MM.1S (cell line): ENCODE measurements around the gene TRAK2.
"Not testable (repeated sequence)": the region's sequence is repeated elsewhere in the genome, so short reads cannot be mapped to it uniquely, and the experiment has no call there.

Experiments
- DNase-seq: peaks from one replicate; pipeline ENCODE4 v3.0.0-alpha.2; 2015
- H2AFZ ChIP-seq: fragments of 300-600 bp; sonication (generic); 2 replicates; pipeline ENCODE4 v1.6.0; 2016; ENCODE audit warnings: antibody characterized with exemption, low read length
- H3F3A ChIP-seq: fragments of 300-600 bp; sonication (generic); 2 replicates; pipeline ENCODE4 v1.6.1; 2016; ENCODE audit warnings: mild to moderate bottlenecking, antibody characterized with exemption, low read length, moderate library complexity, mixed read lengths; ENCODE audit not compliant: insufficient read depth
- H3K27ac ChIP-seq: fragments of 300-600 bp; sonication (generic); 2 replicates; pipeline ENCODE4 v1.5.1; 2016; ENCODE audit warnings: mild to moderate bottlenecking, low read length
- H3K27me3 ChIP-seq: fragments of 300-600 bp; sonication (generic); replicated peaks from 2 replicates; pipeline ENCODE4 v1.6.0; 2016; ENCODE audit warnings: low read length; ENCODE audit not compliant: insufficient read depth
- H3K36me3 ChIP-seq: fragments of 300-600 bp; sonication (generic); replicated peaks from 2 replicates; pipeline ENCODE4 v1.6.1; 2016; ENCODE audit warnings: mild to moderate bottlenecking, low read length, mixed read lengths; ENCODE audit not compliant: insufficient read depth
- H3K4me1 ChIP-seq: fragments of 300-600 bp; sonication (generic); 2 replicates; pipeline ENCODE4 v1.6.1; 2016; ENCODE audit warnings: low read length, mixed read lengths
- H3K4me2 ChIP-seq: fragments of 300-600 bp; sonication (generic); 2 replicates; pipeline ENCODE4 v1.6.0; 2016; ENCODE audit warnings: low read depth, low read length
- H3K4me3 ChIP-seq: fragments of 300-600 bp; sonication (generic); 2 replicates; pipeline ENCODE4 v1.5.1; 2016; ENCODE audit warnings: low read length, mixed read lengths
- H3K79me2 ChIP-seq: fragments of 300-600 bp; sonication (generic); 2 replicates; pipeline ENCODE4 v1.6.1; 2016; ENCODE audit warnings: mixed run types, low read length, mixed read lengths
- H3K9ac ChIP-seq: fragments of 300-600 bp; sonication (generic); 2 replicates; pipeline ENCODE4 v1.6.1; 2016; ENCODE audit warnings: low read length, mixed read lengths
- H3K9me2 ChIP-seq: fragments of 300-600 bp; sonication (generic); replicated peaks from 2 replicates; pipeline ENCODE4 v1.6.1; 2016; ENCODE audit warnings: mild to moderate bottlenecking, low read length, mixed read lengths; ENCODE audit not compliant: insufficient read depth
- H3K9me3 ChIP-seq: fragments of 300-600 bp; sonication (generic); replicated peaks from 2 replicates; pipeline ENCODE4 v1.6.1; 2016; ENCODE audit warnings: mild to moderate bottlenecking, low read length, mixed read lengths; ENCODE audit not compliant: insufficient read depth
- H4K20me1 ChIP-seq: fragments of 300-600 bp; sonication (generic); 2 replicates; pipeline ENCODE4 v1.6.1; 2016; ENCODE audit warnings: mild to moderate bottlenecking, low read length, moderate library complexity, mixed read lengths; ENCODE audit not compliant: insufficient read depth
- EZH2 ChIP-seq: fragments of 300-600 bp; sonication (generic); optimal IDR thresholded peaks from 2 replicates; pipeline ENCODE3; 2017; ENCODE audit warnings: low read depth, mild to moderate bottlenecking, antibody characterized with exemption, low read length, mixed read lengths
- EZH2phosphoT487 ChIP-seq: fragments of 300-600 bp; sonication (generic); IDR thresholded peaks from 2 replicates; pipeline ENCODE4 v1.6.1; 2018; ENCODE audit warnings: antibody characterized with exemption, low read length
- TF ChIP-seq, protein P1 (sequence below): fragments of 300-600 bp; sonication (generic); IDR thresholded peaks from 2 replicates; pipeline ENCODE4 v1.5.1; 2016; ENCODE audit warnings: antibody characterized with exemption, low read length, mixed read lengths

Gene TRAK2

DNA sequence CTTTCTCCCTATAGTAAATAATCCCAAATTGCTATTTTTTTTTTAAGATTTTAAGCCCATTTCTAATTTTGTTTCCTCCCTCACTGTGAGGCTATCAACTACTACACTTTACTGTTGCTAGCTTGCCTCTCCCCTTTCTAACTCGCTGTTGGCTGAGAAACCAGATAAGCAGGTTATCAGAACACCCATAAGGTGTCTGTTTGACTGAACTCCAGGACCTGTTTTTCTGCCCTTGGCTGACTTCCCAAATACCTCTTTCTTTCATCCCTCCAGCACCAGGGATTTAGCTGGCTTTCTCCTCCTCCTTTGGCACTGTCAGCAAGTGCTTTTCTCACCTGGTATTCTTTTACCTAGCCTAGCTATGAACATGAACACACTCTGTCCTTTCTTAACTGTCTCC lies 11.1 kb downstream of the TRAK2 start:
- DNase-seq: no peak
- Histone ChIP-seq H2AFZ (no peak overlapping the region), H4K20me1 (no peaks in the 10 kb centered on the region), H3K9ac (no peak overlapping the region), H3K4me1 (peaks cover 8% of the 10 kb centered on the region), H3K9me3 (no peaks in the 10 kb centered on the region), H3K79me2 (peaks cover 20% of the 10 kb centered on the region), H3K4me3 (no peak overlapping the region), H3K9me2 (no peaks in the 10 kb centered on the region), H3K36me3 (no peaks in the 10 kb centered on the region), H3K27ac (no peak overlapping the region), H3K27me3 (no peaks in the 10 kb centered on the region), H3K4me2 (no peak overlapping the region), H3F3A (no peaks in the 10 kb centered on the region)
- TF ChIP-seq, protein P1, sequence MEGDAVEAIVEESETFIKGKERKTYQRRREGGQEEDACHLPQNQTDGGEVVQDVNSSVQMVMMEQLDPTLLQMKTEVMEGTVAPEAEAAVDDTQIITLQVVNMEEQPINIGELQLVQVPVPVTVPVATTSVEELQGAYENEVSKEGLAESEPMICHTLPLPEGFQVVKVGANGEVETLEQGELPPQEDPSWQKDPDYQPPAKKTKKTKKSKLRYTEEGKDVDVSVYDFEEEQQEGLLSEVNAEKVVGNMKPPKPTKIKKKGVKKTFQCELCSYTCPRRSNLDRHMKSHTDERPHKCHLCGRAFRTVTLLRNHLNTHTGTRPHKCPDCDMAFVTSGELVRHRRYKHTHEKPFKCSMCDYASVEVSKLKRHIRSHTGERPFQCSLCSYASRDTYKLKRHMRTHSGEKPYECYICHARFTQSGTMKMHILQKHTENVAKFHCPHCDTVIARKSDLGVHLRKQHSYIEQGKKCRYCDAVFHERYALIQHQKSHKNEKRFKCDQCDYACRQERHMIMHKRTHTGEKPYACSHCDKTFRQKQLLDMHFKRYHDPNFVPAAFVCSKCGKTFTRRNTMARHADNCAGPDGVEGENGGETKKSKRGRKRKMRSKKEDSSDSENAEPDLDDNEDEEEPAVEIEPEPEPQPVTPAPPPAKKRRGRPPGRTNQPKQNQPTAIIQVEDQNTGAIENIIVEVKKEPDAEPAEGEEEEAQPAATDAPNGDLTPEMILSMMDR: no peak
- no peak for TF ChIP-seq EZH2phosphoT487
- TF ChIP-seq EZH2: no peak

DNA sequence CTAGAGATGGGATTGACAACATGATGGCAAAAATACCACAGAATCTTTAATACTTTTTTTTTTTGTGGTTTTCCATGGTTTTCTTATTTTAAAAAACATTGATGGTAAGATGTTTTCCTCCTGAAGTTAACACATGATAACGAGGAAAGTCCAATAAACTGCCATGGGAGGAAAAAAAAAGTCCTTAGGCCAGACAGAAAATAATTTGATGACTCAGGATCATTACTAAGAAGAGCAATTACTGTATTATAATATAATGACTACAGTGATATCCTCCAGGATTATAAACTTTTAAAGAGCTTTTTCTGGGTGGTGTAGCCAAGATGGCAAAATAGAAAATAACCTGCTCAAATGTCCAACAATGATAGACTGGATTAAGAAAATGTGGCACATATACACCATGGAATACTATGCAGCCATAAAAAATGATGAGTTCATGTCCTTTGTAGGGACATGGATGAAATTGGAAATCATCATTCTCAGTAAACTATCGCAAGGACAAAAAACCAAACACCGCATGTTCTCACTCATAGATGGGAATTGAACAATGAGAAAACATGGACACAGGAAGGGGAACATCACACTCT lies 11.8 kb downstream of the TRAK2 start:
- not testable (repeated sequence) for H3K4me1 ChIP-seq, DNase-seq, H2AFZ ChIP-seq, H3K9ac ChIP-seq, H4K20me1 ChIP-seq, H3K9me3 ChIP-seq, H3K9me2 ChIP-seq, H3K4me3 ChIP-seq, H3F3A ChIP-seq, H3K27me3 ChIP-seq, H3K27ac ChIP-seq, H3K4me2 ChIP-seq, H3K36me3 ChIP-seq
- peaks cover 24% of the 10 kb centered on the region for H3K79me2 ChIP-seq

DNA sequence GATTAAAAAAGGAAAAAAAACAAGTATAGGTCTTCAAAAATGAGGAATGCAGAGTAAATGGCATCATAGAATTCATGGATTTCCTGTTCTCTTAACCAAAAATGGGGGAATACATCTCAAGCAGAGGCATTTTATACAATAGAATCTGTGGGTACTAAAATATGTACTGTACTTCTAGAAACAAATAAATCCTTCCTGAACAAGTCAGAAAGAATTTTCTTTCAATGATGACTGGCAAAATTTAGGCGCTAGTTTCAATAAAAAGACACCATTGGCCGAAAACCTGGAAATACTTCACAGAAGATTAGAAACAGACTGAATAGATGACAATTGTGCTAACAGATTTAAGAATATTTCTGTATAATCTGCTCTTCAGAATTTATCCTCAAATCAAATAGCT lies 15.1 kb downstream of the TRAK2 start:
- Histone ChIP-seq H3K4me1 (peaks cover 4% of the 10 kb centered on the region; the same call in 1 of the 2 replicates), H3K4me2 (no peak overlapping the region), H3K9me3 (no peaks in the 10 kb centered on the region), H3F3A (no peaks in the 10 kb centered on the region), H3K79me2 (peaks cover 24% of the 10 kb centered on the region; the same call in 1 of the 2 replicates), H2AFZ (no peak overlapping the region), H4K20me1 (no peaks in the 10 kb centered on the region), H3K9ac (no peak overlapping the region), H3K4me3 (no peak overlapping the region), H3K36me3 (no peaks in the 10 kb centered on the region), H3K27ac (no peak overlapping the region), H3K27me3 (no peaks in the 10 kb centered on the region), H3K9me2 (no peaks in the 10 kb centered on the region)
- no peak for DNase-seq
- TF ChIP-seq, protein P1: no peak
- TF ChIP-seq EZH2 (no peak), EZH2phosphoT487 (no peak)

DNA sequence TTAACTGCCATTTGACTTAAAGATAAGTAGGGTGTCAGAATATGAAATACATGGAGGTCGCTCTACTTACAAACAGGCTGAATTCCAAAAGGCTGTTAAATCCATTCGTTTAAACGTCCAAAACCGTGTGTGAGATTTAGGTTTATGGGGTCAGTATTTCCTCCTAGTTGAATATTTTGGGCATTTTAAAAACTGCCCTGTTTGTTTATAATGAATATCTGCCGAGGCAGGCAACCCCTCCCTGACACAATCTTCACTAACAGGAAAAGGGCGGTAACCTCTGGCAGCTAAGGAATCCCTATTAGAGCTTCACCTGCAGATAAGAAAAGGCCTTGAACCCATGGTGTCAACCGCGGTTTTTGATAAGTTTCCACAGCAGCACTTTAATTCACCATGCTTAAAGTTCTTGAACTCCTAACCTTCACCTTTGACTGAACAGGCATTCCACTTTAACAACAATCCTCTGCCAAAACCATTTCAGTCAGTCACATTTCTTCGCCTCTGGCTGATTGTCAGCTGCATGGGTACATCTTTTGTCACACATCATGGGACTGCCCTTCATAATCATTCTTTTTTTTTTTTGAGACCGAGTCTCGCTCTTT lies 17.8 kb downstream of the TRAK2 start:
- no peaks in the 10 kb centered on the region for H3K27me3 ChIP-seq
- H3K9me2 ChIP-seq: no peaks in the 10 kb centered on the region
- H3K27ac ChIP-seq: no peak overlapping the region
- no peaks in the 10 kb centered on the region for H3K9me3 ChIP-seq
- no peaks in the 10 kb centered on the region for H4K20me1 ChIP-seq
- DNase-seq: no peak
- H2AFZ ChIP-seq: no peak overlapping the region
- no peaks in the 10 kb centered on the region for H3K36me3 ChIP-seq
- H3K79me2 ChIP-seq: peaks cover 12% of the 10 kb centered on the region; the same call in 1 of the 2 replicates
- no peak overlapping the region for H3K4me3 ChIP-seq
- no peaks in the 10 kb centered on the region for H3F3A ChIP-seq
- no peak overlapping the region for H3K4me2 ChIP-seq
- TF ChIP-seq EZH2 (no peak), EZH2phosphoT487 (no peak)
- TF ChIP-seq, protein P1: no peak
- no peaks in the 10 kb centered on the region for H3K4me1 ChIP-seq
- H3K9ac ChIP-seq: no peak overlapping the region
